GM18870 (cell line): ENCODE data around the gene PTPRU.
"Not testable (repeated sequence)": the region's sequence is repeated elsewhere in the genome, so short reads cannot be mapped to it uniquely, and the experiment has no call there.

Experiments used
- ATAC-seq: cut with Tn5 transposase; IDR thresholded peaks from one replicate; pipeline ENCODE4 v1.9.1; 2021; ENCODE audit warnings: moderate library complexity; ENCODE audit not compliant: unreplicated experiment

The PTPRU gene

DNA sequence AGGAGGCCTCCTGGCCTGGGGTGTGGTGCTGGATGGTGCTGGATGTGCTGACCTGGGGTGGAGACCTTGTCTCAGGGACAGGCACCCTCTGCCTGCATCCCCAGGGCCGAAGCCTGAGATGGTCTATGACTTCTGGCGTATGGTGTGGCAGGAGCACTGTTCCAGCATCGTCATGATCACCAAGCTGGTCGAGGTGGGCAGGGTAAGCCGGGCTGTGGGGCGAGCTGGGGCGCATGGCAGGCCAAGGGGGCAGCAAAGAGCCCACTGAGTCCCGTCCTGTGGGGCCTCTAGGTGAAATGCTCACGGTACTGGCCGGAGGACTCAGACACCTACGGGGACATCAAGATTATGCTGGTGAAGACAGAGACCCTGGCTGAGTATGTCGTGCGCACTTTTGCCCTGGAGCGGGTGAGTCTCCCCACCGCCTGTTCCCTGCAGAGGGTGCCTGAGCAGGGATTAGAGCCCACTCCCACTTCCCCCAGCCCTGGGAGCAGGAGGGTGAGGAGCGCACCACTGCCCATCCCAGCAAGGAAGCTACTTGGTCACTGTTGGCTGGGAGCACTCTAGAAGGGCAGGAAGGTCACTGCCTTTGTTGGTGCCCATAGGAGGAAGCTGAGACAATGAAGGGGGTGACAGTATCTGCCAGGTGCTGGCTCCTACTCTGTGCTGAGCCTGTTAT lies 75.2 kb downstream of the PTPRU start:
- no peak for ATAC-seq

DNA sequence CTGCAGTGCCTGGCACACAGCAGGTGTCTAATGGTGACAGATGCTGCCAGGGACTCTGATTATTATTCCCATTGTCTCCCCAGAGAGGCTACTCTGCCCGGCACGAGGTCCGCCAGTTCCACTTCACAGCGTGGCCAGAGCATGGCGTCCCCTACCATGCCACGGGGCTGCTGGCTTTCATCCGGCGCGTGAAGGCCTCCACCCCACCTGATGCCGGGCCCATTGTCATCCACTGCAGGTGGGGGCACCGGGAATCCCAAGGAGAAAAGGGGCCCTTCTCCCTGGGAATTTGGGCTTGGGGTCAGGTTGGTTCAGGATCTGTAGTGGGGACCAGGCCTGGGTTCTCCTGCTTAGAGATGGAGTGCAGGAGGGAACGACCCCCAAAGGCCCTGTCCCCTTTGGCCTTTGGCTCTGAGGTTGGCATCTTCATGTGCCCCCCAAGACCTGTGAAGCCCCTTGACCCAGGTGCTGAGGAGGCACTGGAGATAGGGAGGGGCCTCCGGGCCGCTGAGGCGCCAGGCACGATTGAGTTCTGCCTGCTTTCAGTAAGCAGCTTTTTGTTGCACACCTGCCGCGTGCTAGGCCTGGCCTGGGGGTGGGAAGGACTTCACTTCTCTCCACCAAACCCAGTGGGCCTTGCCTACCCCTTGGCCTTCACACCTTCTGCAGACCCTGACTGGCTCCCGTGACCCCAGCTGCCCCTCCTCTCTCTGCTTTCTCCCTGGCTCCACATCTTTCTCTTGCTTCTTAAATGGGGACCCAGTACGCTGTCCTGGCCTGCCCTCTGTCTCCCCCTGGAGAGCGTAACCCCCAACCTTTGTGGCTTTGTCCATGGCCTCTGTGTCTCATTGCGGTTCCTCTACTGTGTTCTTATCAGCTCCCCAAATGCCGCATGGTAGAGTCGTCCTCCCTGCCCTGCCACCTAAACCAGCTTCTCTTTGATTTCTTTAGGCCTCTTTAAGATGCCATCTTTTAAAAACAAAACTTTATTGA lies 76.4 kb downstream of the PTPRU start:
- ATAC-seq, result no peak

DNA sequence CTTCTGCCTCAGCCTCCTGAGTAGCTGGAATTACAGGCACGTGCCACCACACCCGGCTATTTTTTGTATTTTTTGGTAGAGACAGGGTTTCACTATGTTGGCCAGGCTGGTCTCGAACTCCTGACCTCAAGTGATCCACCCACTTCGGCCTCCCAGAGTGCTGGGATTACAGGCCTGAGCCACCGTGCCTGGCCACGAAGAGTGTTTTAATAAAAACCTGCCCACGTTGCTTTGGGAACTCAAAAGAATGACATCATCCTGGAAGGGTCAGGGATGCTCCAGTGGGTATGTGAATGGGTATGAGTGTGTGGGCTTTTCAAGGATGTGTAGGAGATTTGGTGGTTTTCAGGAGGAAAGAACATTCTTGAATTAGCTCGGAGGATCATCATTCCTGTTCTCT lies 78.4 kb downstream of the PTPRU start:
- not testable (repeated sequence) for ATAC-seq

DNA sequence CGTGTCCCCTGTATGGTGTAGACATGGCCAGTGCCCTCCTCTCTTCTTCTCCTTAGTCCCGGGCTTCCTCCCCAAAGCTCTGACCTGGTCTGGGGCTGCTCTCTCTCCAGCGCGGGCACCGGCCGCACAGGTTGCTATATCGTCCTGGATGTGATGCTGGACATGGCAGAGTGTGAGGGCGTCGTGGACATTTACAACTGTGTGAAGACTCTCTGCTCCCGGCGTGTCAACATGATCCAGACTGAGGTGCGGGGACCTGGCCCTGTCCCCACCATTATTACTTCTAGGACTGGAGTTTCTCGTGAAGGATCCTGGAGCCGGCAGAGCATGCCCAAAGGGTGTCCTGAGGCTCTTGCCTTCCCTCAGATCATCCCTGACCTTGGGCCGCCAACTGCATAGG lies 78.9 kb downstream of the PTPRU start:
- no peak for ATAC-seq

DNA sequence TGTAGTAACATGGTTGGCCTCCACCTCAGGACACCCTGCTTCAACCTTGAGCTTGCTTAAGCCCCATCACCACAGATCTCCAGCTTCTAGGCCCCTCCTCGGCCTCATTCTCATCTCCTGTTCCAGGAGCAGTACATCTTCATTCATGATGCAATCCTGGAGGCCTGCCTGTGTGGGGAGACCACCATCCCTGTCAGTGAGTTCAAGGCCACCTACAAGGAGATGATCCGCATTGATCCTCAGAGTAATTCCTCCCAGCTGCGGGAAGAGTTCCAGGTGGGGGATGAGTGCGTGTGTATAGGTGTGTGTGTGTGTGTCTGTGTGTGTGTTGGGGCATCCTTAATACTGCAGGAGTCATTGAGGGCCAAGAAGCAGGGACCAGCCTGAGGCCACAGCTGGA lies 79.6 kb downstream of the PTPRU start:
- no peak for ATAC-seq

DNA sequence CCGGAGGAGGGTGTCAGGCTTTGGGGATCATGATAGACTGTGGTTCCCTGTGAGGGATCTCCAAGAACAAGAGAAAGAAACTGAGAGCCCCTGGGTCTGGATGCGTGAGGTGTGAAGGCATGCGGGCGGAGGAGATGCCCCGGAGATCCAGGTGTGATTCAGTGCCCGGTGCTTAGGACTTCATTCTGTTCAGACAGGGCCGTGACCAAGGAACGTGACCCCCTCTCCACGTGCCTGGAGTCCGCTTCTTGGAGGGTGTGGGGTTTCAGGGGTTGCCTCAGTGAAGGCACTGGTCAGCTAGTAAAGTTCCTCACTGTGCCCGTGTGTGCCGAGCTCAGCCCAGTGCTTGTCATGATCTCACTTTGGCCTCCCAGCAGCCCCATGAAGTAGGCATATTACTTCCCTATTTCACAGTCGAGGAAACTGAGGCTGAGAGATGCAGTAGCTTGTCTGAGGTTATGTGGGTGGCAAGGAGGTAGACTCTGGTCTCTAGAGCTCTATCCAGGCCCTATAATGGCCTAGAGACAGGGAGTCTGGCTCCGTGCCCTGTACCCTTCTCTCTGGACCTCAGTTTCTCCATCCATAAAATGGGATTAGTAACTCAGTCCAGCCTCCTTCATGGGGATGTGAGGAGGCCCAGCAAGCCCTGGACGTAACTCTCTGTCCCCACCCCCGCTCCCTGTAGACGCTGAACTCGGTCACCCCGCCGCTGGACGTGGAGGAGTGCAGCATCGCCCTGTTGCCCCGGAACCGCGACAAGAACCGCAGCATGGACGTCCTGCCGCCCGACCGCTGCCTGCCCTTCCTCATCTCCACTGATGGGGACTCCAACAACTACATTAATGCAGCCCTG lies 81.0 kb downstream of the PTPRU start:
- ATAC-seq, result no peak

DNA sequence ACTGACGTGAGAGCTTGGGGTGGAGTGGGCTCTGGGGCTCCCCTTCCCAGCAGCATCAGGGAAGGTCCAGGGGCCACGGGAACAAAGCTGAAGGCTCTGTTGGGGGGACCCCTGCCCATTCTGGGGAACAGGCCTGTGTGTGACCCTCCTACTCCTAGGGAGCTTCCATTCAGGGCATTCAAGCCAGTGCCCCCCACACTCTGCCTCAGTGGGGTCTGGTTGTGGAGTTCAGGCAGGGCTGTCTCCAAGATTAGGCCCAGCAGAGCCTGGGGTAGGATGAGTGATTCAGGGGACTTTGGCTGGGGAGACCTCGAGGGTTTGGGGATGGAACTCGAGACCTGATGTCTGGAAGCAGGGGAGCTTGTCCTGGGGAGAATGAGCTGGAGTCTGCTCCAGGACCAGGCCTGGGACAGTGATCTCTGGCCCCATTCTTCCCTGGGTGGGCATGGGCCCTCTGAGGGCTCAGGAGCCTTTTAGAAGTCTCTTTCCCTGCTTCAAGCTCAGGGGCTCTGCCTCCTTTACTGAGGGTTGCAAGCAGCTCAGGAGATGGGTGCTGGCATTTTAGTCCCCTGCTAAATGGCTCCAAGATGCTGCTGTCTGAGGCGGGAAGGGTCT lies 81.7 kb downstream of the PTPRU start:
- no peak for ATAC-seq

DNA sequence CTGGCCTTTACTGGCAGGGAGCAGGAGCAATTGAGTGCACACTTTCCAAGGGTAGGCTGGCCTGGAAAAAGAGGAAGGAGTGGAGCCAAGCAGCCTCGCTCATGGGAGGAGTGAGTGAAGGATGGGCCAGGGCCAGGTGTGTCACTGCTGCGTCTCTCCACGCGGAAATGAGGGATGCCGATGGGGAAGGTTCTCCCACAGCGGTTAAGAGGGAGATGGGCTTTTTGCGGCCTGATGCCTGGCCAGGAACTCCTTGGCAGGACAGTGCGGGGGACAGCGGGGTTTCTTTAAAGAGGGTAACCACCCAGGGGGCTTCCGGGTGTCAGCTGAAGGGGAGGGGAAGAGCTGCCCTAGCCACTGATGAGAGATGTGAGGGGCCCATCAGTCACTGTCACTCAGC lies 82.4 kb downstream of the PTPRU start:
- ATAC-seq, result no peak

DNA sequence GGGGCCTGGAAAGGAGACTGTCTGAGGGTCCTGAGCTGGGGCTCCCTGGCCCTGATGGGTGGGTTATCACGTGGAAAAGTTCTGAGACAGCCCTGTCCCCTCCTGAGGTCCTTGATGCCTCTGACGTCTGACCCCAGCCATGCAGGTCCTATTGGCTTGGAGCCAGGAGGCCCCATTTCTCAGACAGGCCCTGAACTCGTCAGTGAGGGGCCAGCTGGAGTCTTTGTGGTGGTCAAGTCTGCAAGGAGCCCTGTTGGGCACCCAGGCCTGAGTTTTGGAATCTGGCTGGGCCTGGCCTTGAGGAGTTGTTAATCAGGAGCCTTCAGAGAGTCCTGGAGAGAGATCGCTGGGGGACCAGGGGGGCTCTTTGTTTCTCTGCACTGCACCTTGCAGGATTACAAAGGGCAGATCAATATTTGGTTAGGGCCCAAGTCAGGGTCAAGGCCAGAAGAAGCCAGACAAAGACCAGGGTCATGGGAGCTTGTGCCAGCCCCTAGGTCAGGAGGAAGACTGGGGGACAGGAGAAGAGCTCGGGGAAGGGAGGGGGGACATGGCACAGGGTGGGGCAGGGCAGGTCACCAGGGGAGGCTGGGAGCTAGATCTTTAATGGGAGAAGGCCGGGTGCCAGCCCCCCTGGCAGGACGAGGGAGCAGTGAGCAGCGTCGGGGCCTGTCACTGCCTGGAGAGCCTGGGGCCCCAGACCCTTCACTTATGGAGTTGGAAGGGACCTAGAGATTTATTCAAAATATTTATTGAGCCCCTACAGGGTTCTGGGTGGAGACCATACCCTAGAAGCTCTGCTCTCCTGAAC lies 83.2 kb downstream of the PTPRU start:
- no peak for ATAC-seq

DNA sequence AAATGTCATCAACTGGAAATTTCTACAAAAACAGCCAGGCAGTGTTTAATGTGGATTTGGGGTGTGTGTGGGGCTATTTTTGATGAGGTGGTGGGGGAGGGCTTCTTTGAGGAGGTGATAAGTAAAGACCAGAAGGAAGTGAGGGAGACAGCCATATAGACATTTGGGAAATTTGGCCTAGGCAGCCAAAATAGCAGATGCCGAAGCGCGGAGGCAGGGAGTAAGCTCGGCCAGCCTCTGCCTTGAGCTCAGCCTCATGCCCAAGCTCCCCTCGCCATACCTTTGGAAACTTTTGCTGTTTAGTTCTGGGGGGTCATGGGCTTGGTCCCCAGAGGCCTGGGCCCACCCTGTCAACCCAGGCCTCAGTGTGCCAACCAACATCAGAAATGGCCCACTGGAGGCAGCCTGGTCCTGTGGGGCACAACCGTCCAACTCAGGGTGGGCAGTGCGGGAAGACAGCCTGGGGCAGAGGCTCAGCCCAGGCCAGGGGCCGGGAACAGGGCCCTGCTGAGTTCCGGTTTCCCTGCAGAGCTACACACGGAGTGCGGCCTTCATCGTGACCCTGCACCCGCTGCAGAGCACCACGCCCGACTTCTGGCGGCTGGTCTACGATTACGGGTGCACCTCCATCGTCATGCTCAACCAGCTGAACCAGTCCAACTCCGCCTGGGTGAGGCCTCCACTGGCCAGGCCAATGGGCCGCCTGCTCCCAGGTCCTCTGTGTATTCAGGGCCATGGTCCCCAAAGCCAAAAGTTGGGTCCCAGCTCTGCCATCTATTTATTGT lies 84.0 kb downstream of the PTPRU start:
- no peak for ATAC-seq

DNA sequence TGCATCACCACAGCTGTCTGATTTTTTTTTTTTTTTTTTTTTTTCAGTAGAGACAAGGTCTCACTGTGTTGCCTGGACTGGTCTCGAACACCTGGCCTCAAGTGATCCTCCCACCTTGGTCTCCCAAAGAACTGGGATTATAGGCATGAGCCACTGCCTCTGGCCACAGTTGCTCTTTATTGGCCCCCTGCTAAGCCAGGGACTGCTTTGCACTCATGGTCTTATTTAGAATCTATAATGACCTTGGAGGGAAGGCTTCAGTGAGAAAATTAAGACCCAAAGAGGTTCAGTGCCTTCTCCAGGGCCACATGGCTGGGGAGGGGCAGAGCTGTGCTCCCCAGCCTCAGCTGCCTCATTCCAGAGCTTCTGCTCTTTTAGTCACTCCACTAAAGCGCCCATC lies 84.9 kb downstream of the PTPRU start:
- ATAC-seq, result no peak

DNA sequence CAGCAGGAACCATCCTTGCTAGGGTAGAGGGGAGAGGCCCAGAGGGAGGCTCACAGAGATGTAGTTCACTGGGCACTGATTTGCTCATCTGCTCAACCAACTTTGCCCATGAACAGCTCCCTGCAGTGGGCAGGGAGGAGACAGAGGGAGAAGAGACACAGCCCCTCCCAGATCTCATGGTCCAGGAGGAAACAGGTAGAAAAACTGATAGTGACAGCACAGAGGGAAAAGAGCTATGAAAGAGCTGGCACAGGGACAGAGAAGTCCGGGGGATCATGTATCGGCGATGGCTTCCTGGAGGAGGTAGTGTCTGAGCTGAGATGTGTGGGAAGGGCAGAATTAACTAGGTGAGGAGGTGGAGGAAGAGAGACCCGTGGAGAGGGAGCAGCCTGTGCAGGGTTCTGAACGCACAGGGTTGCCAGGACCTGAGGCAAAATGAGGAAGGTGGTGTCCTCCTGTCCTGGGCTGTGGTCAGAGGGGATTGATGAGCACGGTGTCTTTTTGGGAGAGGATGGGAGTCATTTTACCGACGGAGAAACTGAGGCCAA lies 85.9 kb downstream of the PTPRU start:
- no peak for ATAC-seq

DNA sequence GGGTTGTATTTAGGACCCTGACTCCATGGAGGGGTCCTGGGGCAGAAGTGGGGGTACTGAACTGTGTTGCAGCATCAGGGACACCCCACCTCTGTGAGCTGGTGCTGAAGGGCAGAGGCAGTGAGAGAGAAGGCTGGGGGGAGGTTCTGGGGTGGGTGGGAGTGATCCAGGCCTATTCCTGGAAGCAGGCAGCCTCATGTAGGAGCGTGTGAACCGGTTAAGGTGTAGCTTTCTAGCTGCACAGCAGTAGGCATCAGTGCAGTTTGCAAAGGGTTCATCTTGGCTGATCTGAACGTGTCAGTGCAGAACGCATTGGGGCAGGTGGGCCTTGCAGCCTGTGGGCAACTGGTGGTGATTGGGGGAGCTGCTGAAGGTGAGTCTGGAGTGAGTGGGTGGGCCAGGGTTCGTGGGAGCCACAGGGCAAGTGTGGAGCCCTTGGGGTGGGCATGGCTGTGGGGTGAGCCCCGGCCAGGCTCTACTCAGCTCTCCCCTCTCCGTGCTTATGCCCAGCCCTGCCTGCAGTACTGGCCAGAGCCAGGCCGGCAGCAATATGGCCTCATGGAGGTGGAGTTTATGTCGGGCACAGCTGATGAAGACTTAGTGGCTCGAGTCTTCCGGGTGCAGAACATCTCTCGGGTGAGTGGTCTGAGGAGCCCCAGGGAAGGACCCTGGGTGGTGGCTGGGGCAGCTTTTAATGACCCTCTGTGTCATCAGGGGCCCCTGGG lies 86.7 kb downstream of the PTPRU start:
- ATAC-seq, result no peak

DNA sequence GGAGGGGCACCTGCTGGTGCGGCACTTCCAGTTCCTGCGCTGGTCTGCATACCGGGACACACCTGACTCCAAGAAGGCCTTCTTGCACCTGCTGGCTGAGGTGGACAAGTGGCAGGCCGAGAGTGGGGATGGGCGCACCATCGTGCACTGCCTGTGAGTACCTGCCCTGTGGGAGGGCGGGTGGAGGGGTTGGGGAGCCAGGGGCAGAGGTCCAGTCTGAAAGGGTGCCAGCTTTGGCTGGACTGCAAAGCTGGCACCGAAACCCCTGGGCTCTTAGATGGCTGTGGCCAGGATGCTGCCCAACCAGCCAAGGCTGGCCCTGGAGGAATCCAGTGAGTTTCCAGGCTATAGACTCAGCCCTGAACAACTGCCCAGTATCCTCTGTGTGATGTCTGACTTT lies 87.3 kb downstream of the PTPRU start:
- ATAC-seq, result no peak

DNA sequence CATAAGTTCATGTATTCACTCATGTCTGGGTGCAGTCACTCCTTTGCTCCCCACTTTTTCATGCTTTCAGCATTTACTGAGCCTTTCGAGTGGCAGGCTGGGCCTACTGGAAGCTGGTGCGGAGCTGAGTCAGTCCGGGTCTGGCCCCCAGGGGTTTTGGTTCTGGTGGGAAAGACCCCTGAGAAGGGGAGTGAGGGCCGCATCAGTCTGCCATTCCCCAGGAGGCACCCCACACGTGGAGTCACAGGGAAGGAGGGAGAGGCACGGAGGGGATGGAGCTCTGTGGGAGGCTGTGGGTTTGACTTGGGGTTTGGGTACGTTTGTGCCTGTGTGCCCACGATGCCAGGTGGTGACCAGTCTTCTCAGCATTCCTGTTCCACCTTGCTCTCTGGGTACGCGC lies 87.9 kb downstream of the PTPRU start:
- no peak for ATAC-seq

DNA sequence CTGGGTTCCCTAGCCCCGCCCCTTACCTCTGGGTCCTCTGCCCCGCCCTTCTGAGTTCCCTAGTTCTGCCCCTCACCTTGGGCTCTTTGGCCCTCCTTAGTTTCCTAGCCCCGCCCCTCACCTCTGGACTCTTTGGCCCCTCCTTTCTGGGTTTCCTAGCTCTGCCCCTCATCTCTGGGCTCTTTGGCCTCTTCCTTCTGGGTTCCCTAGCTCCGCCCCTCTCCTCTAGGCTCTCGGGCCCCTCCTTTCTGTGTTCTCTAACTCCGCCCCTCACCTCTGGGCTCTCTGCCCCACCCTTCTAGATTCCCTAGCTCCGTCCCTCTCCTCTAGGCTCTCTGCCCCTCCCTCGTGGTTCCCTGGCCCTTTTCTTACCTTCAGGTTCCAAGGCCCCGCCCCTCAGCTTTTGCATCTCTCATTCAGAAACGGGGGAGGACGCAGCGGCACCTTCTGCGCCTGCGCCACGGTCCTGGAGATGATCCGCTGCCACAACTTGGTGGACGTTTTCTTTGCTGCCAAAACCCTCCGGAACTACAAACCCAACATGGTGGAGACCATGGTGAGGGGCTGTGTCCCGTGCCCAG lies 88.5 kb downstream of the PTPRU start:
- no peak for ATAC-seq

DNA sequence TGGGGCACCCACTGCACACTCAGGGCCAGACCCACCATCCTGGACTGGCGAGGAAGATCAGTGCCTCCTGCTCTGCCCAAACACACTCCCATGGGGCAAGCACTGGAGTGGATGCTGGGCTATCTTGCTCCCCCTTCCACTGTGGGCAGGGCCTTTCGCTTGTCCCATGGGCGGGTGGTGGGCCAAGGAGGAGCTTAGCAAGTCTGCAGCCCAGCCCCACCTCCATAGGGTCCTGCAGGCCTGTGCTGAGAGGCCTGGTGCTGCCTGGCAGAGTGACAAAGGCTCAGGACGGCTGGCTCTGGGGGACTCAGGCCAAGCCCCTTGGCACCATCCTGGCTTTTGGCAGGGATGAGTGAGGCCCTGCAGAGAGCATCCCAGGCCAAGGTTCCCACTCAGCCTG lies 89.4 kb downstream of the PTPRU start:
- no peak for ATAC-seq

DNA sequence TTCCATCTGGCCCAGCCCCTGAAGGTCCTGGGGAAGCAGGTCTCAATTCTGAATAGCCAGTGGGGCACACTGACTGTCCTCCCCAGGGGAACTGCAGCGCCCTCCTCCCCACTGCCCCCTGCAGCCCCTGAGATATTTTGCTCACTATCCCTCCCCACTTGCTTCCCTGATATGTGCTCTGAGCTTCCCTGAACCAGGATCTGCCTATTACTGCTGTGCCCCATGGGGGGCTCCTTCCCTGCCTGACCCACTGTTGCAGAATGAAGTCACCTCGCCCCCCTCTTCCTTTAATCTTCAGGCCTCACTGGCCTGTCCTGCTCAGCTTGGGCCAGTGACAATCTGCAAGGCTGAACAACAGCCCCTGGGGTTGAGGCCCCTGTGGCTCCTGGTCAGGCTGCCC lies 89.8 kb downstream of the PTPRU start:
- no peak for ATAC-seq
